Measurements from ENCODE around the gene ATP8B4.
"Not testable (repeated sequence)": the region's sequence is repeated elsewhere in the genome, so short reads cannot be mapped to it uniquely, and the experiment has no call there.

ATP8B4 gene

GRCh38 chr15:50119063-50120040 lies at the start of gene ATP8B4:
Gene ATP8B4, minus strand, starts transcription at chr15:50119233. Its CDS starts 12,267 bp downstream, at chr15:50106966.
- no peak for DNase-seq

GRCh38 chr15:50168379-50168778 lies 49.3 kb upstream of the ATP8B4 start:
- no peak for DNase-seq

- DNase-seq, result no peak
These were observed 48.1 kb upstream of the ATP8B4 start for GRCh38 chr15:50167110-50167509.

GRCh38 chr15:50166216-50166615 lies 47.2 kb upstream of the ATP8B4 start:
- no peak for DNase-seq

- DNase-seq, result no peak
These were observed 45.4 kb upstream of the ATP8B4 start for GRCh38 chr15:50164458-50164857.

- DNase-seq, result no peak
These were observed 44.8 kb upstream of the ATP8B4 start for GRCh38 chr15:50163719-50164410.

GRCh38 chr15:50162969-50163718 lies 44.1 kb upstream of the ATP8B4 start:
- no peak for DNase-seq

- not testable (repeated sequence) for DNase-seq
These were observed 39.2 kb upstream of the ATP8B4 start for GRCh38 chr15:50158236-50158635.

- no peak for DNase-seq
These were observed 32.4 kb upstream of the ATP8B4 start for GRCh38 chr15:50151476-50151875.

GRCh38 chr15:50150851-50151250 lies 31.8 kb upstream of the ATP8B4 start:
- no peak for DNase-seq

GRCh38 chr15:50150349-50150748 lies 31.3 kb upstream of the ATP8B4 start:
- DNase-seq, result no peak

GRCh38 chr15:50149090-50149489 lies 30.1 kb upstream of the ATP8B4 start:
- DNase-seq, result no peak

- DNase-seq, result no peak
These were observed 29.4 kb upstream of the ATP8B4 start for GRCh38 chr15:50148362-50148963.

GRCh38 chr15:50146632-50147031 lies 27.6 kb upstream of the ATP8B4 start:
- no peak for DNase-seq

GRCh38 chr15:50145451-50145872 lies 26.4 kb upstream of the ATP8B4 start:
- no peak for DNase-seq

GRCh38 chr15:50144341-50145120 lies 25.5 kb upstream of the ATP8B4 start:
- no peak for DNase-seq

GRCh38 chr15:50143255-50143860 lies 24.3 kb upstream of the ATP8B4 start:
- no peak for DNase-seq

- DNase-seq, result no peak
These were observed 22.8 kb upstream of the ATP8B4 start for GRCh38 chr15:50141856-50142255.

GRCh38 chr15:50140983-50141382 lies 21.9 kb upstream of the ATP8B4 start:
- no peak for DNase-seq

GRCh38 chr15:50140098-50140497 lies 21.1 kb upstream of the ATP8B4 start:
- DNase-seq, result no peak

- DNase-seq, result no peak
These were observed 19.4 kb upstream of the ATP8B4 start for GRCh38 chr15:50138391-50138790.
